WI38 (cell line): ENCODE results near the gene GNG13.

Experiments
- H3K4me3 ChIP-seq: 2 replicates; pipeline ENCODE4 v1.5.1; 2011; ENCODE audit warnings: low read depth, mild to moderate bottlenecking, control low read depth, low read length
- CTCF ChIP-seq: IDR thresholded peaks from 2 replicates; pipeline ENCODE4 v1.5.1; 2012; ENCODE audit warnings: low read depth, mild to moderate bottlenecking, control low read depth, low read length

GNG13 gene

DNA sequence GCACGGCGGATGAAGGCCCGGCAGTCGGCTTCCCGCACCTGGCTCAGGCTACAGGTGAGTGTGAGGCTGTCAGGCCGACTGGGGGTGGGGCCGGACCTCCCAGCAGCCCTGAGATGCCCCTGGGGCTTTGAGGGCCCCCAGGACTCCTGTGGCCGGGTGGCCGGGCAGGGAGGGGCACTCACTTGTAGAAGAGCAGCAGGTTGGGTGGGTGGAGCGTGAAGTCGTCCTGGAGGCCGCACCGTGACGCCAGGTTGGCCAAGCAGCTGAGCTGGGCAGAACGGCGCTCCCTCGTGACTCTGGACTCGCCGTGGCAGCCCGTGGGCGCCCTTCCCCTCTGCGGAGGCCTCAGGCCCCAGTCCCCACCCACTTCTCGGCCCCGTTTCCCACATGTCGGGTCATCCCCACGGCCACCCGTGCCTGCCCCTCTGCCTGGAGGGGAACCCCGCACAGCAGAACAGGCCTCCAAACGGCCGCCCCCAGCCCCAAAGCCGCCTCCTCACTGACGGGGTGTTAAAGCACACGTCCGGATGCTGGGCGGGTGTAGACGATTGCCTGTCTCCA, 25.2 kb downstream of the GNG13 start:
- no peak for TF ChIP-seq CTCF
- no peak overlapping the region for H3K4me3 ChIP-seq

DNA sequence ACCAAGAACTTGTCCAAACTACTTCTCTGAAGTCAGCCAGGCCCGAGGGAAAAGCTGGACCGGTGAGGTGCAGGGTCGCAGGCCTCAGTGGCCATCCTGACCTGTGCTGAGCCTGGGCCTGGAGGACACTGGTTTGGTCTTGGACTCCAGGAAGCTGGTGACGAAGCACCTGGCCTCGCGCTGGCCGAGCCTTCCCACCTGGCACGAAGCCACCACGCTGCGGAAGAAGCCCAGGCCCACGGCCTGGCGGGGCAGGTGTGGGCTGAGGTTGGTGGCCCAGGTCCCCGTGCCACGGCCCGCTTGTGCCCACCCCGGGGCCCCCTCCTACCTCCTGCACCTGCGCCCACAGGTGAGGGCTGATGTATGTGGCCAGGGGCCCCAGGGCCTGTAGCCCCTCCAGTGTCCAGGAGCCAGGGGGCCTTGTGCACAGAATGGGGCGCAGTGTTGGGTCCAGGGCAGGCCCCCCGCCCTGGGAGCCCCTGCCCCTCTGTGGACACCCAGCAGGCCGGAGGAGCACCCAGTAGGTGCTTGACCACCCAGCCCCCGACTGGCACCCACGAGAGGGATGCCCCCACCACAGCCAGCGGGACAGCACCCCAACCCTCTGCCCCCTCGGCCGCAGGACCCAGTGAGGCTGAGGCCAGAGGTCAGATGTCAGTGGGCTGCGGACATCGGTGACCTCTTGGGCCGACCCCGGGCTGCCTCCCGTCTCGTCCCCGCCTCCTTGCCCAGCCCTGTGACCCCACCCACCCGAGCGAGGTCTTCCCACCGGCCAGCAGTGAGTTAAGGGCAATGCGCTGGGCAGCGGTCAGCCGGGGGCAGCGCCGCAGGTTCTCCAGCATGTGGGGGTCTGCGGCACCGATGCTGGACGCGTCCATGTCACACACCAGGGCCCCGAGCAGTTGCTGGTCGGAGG, 26.2 kb downstream of the GNG13 start:
- no peak overlapping the region for H3K4me3 ChIP-seq
- no peak for TF ChIP-seq CTCF

- H3K4me3 ChIP-seq: no peak overlapping the region
- TF ChIP-seq CTCF: no peak
These were observed 27.6 kb downstream of the GNG13 start for GRCh38 chr16:772959-773358.

DNA sequence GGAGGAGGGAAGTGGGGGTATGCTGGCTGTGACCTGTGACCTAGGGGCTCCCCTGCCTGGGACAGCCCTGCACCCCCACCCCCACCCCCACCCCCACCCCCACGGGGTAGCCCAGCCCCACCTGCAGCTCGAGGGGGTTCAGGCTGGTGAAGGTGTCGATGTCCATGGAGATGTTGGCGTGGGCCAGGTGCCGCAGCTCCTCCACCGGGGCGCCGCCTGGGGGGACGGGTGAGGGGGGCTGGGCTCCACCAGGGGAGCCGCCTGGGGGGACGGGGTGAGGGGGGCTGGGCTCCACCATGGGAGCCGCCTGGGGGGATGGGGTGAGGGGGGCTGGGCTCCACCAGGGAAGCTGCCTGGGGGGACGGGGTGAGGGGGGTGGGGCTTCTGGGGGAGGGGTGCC, 30.1 kb downstream of the GNG13 start:
- no peak overlapping the region for H3K4me3 ChIP-seq
- no peak for TF ChIP-seq CTCF

GRCh38 chr16:769934-770333, 30.6 kb downstream of the GNG13 start:
- no peak for TF ChIP-seq CTCF
- H3K4me3 ChIP-seq: no peak overlapping the region

DNA sequence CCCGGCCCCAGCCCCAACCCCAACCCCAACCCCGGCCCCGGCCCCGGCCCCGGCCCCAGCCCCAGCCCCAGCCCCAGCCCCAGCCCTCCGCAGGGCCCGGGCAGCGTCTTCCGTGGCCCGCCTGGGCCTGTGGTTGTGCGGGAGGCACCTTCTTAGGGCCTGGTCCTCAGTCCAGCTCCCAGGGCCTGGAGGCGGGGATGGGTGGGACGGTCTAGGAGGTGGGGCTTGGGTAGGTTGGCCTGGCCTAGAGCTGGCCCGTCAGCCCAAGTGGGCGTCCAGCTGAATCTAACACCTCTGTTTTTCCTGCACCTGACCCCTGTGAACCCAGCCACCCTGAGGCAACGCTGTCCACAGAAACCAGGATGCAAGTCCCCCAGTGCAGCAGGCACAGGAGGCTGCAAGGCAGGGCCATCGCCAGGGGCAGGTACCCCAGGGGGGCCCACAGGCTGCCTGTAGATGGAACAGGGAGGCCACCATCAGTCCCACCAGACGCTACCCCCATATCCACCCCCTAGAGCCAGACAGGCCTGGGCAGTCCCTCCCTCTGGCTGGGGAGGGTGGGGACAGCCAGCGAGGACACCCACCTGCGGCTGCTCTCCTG, 31.2 kb downstream of the GNG13 start:
- TF ChIP-seq CTCF: no peak
- no peak overlapping the region for H3K4me3 ChIP-seq

DNA sequence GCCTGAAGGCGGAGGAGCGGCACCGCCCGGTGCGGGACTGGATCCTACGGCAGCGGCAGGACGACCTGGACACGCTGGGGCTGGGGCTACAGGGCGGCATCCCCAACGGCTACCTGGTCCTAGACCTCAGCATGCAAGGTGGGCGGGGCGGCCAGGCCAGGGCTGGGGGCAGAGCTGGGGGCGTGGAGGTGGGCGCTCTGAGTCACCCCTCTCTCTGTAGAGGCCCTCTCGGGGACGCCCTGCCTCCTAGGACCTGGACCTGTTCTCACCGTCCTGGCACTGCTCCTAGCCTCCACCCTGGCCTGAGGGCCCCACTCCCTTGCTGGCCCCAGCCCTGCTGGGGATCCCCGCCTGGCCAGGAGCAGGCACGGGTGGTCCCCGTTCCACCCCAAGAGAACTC, 32.1 kb downstream of the GNG13 start:
- no peak for TF ChIP-seq CTCF
- H3K4me3 ChIP-seq: no peak overlapping the region
